A549 treated with ZK216348 at 1 μM for 4 hours (cell line): ENCODE data around the gene MYO7A. TPM values are rescaled to one million over a fixed set of nuclear protein-coding genes. Genes with fewer than 3 reads are reported as not detected.

Experiments used
- total RNA-seq: library from RNA; stranded (reverse); fragments of 200-300 nt; extraction: Qiagen RNA extraction; gene quantifications from 5 replicates; pipeline ENCODE4 v1.2.3, GENCODE V29; 2022; ENCODE audit warnings: low read depth

Gene MYO7A
- 0.86 to 1.5 TPM (median 1.2 TPM) in 5 replicates for total RNA-seq

GRCh38 chr11:77127920-77128691 is at the start of gene MYO7A:
Gene MYO7A, plus strand, starts transcription at chr11:77128246. Its CDS starts 2,389 bp downstream, at chr11:77130635.

GRCh38 chr11:77102246-77103210 is 25.5 kb upstream of the MYO7A start, which contains the start of gene OMP:
Gene OMP, plus strand, starts transcription at chr11:77102840. Its CDS starts 0 bp downstream, at chr11:77102840.

Other genes starting within 250 kb of the MYO7A start
- 0.21 to 0.56 TPM (median 0.42 TPM) in 5 replicates for gene B3GNT6, start 93.8 kb upstream of the MYO7A start, total RNA-seq
- 5.6 to 12.4 TPM (median 8.7 TPM) in 5 replicates for gene CAPN5, start 61.3 kb upstream of the MYO7A start, total RNA-seq
- not detected in 5 replicates for gene OMP, start 25.4 kb upstream of the MYO7A start, total RNA-seq
- gene GDPD4, start 173.4 kb downstream of the MYO7A start, total RNA-seq: not detected in 5 replicates